ENCODE results near the gene CEACAM19.
"Not testable (repeated sequence)": the region's sequence is repeated elsewhere in the genome, so short reads cannot be mapped to it uniquely, and the experiment has no call there.

CEACAM19 gene

GRCh38 chr19:44703336-44704078 is 32.2 kb downstream of the CEACAM19 start:
- FAIRE-seq: no peak

DNA sequence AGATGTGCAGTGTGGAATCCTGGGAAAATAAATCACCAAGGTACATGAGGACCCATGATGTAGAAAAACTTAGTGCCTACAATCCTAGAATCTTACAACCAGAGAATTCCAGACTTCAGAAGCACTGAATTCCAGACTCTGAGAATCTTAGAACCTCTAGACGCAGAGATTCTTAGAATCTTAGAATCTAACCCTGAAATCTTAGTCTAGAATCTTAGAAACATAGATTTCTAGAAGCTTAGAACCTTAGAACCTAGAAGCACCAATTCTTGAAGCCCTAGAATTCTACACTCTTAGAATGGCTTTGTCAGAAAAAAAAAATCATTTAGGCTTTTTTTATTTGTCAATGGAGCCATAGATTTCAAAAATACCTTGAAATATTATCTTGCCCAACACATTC is 33.7 kb downstream of the CEACAM19 start:
- no peak for FAIRE-seq

DNA sequence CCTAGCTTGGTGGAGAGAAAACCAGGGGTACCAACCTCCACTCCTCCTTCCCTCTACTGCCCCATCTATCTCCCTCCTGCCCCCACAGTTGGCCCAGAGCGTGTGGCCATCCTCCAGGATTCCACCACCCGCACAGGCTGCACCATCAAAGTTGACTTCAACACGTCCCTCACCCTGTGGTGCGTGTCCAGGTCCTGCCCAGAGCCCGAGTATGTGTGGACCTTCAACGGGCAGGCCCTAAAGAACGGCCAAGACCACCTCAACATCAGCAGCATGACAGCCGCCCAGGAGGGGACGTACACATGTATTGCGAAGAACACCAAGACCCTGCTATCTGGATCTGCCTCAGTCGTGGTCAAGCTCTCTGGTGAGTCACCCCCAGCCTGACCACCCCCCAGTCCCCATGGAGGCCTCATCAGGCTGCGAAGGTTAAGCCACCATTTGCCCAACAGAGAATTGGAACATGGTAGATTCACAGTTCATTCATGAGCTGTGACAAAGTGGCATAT is 34.3 kb downstream of the CEACAM19 start:
- no peak for FAIRE-seq

- no peak for FAIRE-seq
Observed at GRCh38 chr19:44706506-44707236, 35.4 kb downstream of the CEACAM19 start.

- FAIRE-seq: no peak
Observed at GRCh38 chr19:44707794-44708193, 36.5 kb downstream of the CEACAM19 start.

GRCh38 chr19:44708940-44709339 is 37.7 kb downstream of the CEACAM19 start:
- FAIRE-seq: no peak

DNA sequence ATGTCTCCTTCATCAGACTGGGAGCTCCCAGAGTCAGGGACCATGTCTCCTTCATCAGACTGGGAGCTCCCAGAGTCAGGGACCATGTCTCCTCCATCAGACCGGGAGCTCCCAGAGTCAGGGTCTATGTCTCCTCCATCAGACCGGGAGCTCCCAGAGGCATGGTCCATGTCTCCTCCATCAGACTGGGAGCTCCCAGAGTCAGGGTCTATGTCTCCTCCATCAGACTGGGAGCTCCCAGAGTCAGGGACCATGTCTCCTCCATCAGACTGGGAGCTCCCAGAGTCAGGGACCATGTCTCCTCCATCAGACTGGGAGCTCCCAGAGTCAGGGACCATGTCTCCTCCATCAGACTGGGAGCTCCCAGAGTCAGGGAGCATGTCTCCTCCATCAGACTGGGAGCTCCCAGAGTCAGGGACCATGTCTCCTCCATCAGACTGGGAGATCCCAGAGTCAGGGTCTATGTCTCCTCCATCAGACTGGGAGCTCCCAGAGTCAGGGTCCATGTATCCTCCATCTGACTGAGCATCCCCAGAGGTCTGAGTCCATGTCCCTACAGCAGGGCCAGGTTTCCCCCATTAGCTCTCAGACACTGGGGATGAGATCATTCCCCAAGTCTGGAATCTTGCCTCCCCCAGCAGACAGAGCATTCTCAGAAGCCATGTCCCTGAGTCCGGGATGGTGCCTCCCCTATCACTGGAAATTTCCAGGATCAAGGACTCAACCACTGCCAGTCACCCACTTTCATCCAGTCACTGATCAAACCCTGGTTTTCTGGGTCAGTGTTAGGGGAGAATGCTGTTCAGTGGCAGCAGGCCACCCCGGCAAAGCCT is 38.4 kb downstream of the CEACAM19 start:
- FAIRE-seq: not testable (repeated sequence)

DNA sequence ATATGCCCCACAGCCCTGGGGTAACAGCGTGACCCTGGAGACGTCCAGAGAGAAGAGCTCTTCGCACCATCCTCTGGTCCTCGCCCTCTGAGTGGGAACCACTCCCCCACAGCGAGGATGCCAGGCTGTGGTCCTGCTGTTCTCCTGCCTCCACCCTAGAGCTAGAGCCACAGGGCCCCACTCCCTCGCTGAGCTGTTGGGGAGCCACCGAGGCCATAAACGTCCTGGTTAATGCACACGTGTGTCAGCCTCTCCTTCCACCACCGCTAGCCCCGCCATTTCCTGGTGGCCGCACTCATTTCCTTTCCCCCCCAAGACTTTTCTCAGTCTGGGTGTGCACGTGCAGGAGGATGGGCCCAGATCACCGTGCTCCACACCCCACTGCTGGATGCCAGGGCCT is 39.2 kb downstream of the CEACAM19 start:
- no peak for FAIRE-seq

GRCh38 chr19:44712864-44713515 is 41.7 kb downstream of the CEACAM19 start:
- FAIRE-seq: no peak

GRCh38 chr19:44714597-44715169 is 43.4 kb downstream of the CEACAM19 start:
- no peak for FAIRE-seq

DNA sequence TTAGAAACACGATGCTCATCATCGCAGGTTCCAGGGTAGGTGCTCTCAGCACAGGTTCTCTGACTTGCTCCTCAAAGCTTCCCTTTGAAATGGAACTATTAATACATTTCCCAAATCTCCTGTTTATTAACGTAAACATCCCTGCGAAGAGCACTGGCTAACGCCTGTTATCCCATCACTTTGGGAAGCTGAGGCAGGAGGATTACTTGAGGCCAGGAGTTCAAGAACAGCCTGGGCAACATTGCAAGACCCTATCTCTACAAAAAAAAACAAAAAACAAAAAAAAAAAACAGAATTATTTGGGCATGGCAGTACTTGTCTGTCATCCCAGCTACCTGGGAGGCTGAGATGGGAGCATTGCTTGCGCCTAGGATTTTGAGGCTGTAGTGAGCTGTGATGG is 46.3 kb downstream of the CEACAM19 start:
- no peak for FAIRE-seq

DNA sequence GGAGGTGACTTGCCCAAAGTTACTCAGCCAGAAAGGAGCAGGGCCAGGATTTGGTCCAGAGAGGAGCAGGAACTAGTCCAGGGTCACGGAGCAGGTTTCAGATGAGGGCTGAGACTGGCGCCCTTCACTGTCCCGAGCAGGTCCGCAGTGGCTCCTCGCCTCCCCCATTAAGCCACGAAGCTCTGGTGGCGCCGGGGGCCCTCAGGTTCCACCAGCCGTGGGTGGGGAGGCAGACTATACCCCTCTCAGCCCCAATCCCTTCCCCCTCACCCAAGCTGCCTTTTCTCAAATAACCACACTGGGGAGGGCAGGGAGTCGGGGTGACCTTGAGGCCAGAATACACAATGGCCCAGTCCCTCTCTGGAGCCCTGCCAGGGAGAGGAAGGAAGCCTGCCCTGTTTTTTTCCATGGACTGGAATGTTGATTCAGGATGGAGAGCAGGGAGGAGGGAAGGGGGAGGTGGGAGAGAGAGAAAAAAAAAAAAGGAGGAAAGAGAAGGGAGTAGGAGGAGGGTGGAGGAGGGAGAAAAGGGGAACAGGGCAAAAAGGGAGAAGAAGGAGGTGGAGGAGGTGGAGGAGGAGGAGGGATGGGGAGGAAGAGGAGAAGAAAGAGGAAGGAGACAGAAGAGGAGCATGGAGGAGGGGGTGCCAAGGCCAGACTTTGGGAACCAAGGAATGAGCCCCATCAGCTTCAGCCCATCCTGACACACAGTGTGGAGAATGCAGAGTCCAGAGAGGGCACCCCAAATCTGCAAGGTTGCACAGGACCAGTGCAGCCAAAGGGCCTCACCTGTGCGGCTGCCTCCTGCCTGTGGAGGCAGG is 47.4 kb downstream of the CEACAM19 start:
- no peak for FAIRE-seq

DNA sequence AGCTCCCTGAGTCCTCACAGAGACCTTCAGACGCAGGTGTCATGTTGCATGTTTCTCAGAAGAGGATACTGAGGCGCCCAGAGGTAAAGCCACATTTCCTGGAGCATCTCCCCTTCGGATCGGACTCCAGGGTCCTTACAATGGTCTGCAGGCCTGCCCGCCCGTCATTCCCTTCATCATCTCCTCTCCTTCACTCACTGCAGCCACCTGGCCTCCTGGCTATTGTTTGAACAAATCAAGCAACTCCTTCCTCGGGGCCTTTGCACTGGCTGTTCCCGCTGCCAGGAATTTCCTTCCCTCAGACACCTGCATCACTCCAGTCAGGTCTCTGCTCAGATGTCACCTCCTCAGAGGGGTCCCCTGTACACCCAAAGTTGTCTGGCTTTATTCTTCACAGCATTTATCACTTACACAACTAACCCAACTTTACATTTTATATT is 48.0 kb downstream of the CEACAM19 start:
- FAIRE-seq: no peak

DNA sequence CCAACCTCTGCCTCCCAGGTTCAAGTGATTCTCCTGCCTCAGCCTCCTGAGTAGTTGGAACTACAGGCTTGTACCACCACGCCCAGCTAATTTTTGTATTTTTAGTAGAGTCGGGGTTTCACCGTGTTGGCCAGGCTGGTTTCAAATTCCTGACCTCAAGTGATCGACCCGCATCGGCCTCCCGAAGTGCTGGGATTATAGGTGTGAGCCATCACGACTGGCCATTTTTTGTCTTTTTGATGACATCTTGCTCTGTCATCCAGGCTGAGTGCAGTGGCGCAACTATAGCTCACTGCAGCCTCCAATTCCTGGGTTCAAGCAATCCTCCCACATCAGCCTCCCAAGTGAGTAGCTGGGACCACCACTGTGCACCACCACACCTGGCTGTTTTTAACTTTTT is 49.1 kb downstream of the CEACAM19 start:
- not testable (repeated sequence) for FAIRE-seq

DNA sequence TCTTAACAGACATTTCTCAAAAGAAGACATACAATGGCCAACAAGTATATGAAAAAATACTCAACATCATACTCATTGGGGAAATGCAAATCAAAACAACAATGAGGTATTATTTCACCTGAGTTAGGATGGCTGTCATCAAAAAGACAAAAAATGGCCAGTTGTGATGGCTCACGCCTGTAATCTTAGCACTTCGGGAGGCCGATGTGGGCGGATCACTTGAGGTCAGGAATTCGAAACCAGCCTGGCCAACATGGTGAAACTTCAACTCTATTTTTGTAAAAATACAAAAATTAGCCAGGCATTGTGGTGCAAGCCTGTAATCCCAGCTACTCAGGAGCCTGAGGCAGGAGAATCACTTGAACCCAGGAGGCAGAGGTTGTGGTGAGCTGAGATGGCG is 49.7 kb downstream of the CEACAM19 start:
- no peak for FAIRE-seq

DNA sequence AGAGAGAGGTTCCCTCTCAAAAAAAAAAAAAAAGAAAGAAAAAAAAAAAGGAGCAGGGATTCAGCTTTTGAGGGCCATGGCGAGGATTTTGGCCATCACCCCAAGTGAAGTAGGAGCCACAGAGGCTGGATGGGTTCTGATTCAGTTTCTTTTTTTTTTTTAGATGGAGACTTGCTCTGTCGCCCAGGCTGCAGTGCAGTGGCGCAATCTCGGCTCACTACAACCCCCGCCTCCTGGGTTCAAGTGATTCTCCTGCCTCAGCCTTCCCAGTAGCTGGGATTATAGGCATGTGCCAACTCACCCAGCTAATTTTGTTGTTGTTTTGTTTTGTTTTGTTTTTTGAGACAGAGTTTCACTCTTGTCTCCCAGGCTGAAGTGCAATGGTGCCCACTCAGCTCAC is 50.1 kb downstream of the CEACAM19 start:
- FAIRE-seq: not testable (repeated sequence)

- FAIRE-seq: no peak
Observed at GRCh38 chr19:44722131-44723121, 51.1 kb downstream of the CEACAM19 start.

DNA sequence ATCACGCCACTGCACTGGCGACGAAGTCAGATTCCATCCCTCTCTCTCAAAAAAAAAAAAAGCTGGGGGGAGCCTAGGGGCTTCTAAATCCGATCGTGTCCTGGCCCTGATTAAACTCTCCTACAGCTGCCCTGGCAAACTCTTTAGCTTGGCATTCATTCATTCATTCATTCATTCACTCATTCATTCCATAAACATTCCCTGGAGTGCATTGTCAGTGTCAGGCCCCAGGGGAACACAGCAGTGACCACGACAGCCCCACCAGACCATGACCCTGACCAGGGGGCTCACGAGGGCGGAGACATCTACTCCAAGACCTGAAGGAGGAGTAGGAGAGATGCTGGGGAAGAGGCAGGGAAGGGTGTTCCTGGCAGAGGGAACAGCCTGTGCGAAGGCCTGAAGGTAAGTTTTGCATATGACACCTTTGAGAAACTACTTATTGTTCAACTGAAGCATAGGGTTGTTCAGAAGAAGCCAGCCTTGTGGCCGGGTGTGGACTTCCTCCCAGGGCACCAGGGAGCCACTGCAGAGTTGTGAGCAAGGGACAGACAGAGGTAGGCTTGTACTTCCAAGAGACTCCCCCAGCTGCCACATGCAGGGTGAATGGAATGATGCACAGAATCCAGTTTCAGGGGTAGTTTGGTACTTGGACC is 52.1 kb downstream of the CEACAM19 start:
- no peak for FAIRE-seq

- FAIRE-seq: no peak
Observed at GRCh38 chr19:44723952-44724319, 52.7 kb downstream of the CEACAM19 start.

DNA sequence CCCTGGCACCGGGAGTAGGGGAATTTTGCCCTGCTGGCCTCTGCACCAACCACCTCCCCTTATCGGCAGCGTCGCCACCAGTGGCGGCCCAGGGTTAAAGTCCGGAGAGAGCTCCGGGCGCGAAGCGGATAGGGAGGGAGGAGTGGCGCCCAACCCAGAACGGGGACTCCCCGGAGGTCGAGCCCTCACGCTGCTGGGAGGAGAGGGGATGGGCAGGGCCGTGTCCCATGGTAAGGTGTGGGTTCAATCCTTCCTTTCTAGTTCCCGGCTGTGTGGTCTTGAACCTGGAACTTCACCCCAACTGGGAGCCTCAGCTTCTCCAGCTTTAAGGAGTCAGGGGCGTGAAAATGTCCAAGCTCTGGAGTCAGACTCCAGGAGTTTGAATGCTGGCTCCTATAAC is 54.0 kb downstream of the CEACAM19 start:
- no peak for FAIRE-seq
